ENCODE data around the gene OAS3. TPM values are rescaled to one million over a fixed set of nuclear protein-coding genes. Genes with fewer than 3 reads are reported as not detected.
A peak's percentile ranks its signal among the peaks of the same experiment; 100 is the strongest.

The OAS3 gene
- total RNA-seq, 2 donors from 2014 or later: 0.64 to 0.84 TPM

GRCh38 chr12:112992541-112993398 is 54.5 kb downstream of the OAS3 start:
- H3K9me3 ChIP-seq (ENCODE audit: control insufficient read depth, low read length): peaks cover 44% of the 10 kb centered on the region
- Mint-ChIP-seq H3K4me3 (no peak overlapping the region), H3K27me3 (ENCODE audit: insufficient read depth) (peaks cover 17% of the 10 kb centered on the region), H3K36me3 (ENCODE audit: low read depth) (no peaks in the 10 kb centered on the region), H3K4me1 (no peaks in the 10 kb centered on the region), H3K27ac (no peak overlapping the region), H3K9me3 (peaks cover 37% of the 10 kb centered on the region)
- no peak overlapping the region for H3K27ac ChIP-seq (ENCODE audit: low read depth, low read length)
- H3K9ac ChIP-seq (ENCODE audit: extremely low read depth, low read length, poor library complexity, severe bottlenecking): no peak overlapping the region
- peak overlapping the region; percentile 5 for H3K4me3 ChIP-seq (ENCODE audit: low read length)
- peaks cover 8% of the 10 kb centered on the region for H3K27me3 ChIP-seq (ENCODE audit: control insufficient read depth, insufficient read depth, low read length, poor library complexity, severe bottlenecking)
- peak; percentile 94 for DNase-seq
- 7% methylated on average over 2 of the region's 2 CpGs; no CpG with 5 or more reads in 1 of the 2 experiments for WGBS, 2 experiments (ENCODE audit: insufficient coverage in 1 of 2, insufficient read length in 1 of 2)
- TF ChIP-seq CTCF (conservative IDR thresholded peaks at IDR 0.05): peak; percentile 97
- no peaks in the 10 kb centered on the region for H3K4me1 ChIP-seq (ENCODE audit: control insufficient read depth, insufficient read depth, low read length)
- H3K36me3 ChIP-seq (ENCODE audit: control insufficient read depth, insufficient read depth, low read length): no peaks in the 10 kb centered on the region

- WGBS, 2 experiments (ENCODE audit: insufficient coverage in 1 of 2, insufficient read length in 1 of 2): 88 to 89% methylated on average over 5 of the region's 5 CpGs
Observed at GRCh38 chr12:112995008-112995407, 56.7 kb downstream of the OAS3 start.

GRCh38 chr12:112996501-112996900 is 58.2 kb downstream of the OAS3 start:
- Histone ChIP-seq H3K4me1 (ENCODE audit: control insufficient read depth, insufficient read depth, low read length) (no peaks in the 10 kb centered on the region), H3K9ac (ENCODE audit: extremely low read depth, low read length, poor library complexity, severe bottlenecking) (no peak overlapping the region), H3K27me3 (ENCODE audit: control insufficient read depth, insufficient read depth, low read length, poor library complexity, severe bottlenecking) (peaks cover 8% of the 10 kb centered on the region), H3K4me3 (ENCODE audit: low read length) (no peak overlapping the region), H3K36me3 (ENCODE audit: control insufficient read depth, insufficient read depth, low read length) (no peaks in the 10 kb centered on the region), H3K9me3 (ENCODE audit: control insufficient read depth, low read length) (peaks cover 13% of the 10 kb centered on the region), H3K27ac (ENCODE audit: low read depth, low read length) (no peak overlapping the region)
- Mint-ChIP-seq H3K27me3 (ENCODE audit: insufficient read depth) (peaks cover 19% of the 10 kb centered on the region), H3K27ac (no peak overlapping the region), H3K9me3 (peaks cover 9% of the 10 kb centered on the region), H3K4me3 (no peak overlapping the region), H3K36me3 (ENCODE audit: low read depth) (no peaks in the 10 kb centered on the region), H3K4me1 (no peaks in the 10 kb centered on the region)
- WGBS, 2 experiments (ENCODE audit: insufficient coverage in 1 of 2, insufficient read length in 1 of 2): 91 to 92% methylated on average over 7 to 8 of the region's 8 CpGs
- TF ChIP-seq CTCF (conservative IDR thresholded peaks at IDR 0.05): no peak
- no peak for DNase-seq

More at GRCh38 chr12:112995008-112995407, 56.7 kb downstream of the OAS3 start:
- Histone ChIP-seq H3K27me3 (ENCODE audit: control insufficient read depth, insufficient read depth, low read length, poor library complexity, severe bottlenecking) (peaks cover 8% of the 10 kb centered on the region), H3K4me1 (ENCODE audit: control insufficient read depth, insufficient read depth, low read length) (no peaks in the 10 kb centered on the region), H3K4me3 (ENCODE audit: low read length) (no peak overlapping the region), H3K9ac (ENCODE audit: extremely low read depth, low read length, poor library complexity, severe bottlenecking) (no peak overlapping the region), H3K27ac (ENCODE audit: low read depth, low read length) (no peak overlapping the region), H3K9me3 (ENCODE audit: control insufficient read depth, low read length) (peaks cover 27% of the 10 kb centered on the region), H3K36me3 (ENCODE audit: control insufficient read depth, insufficient read depth, low read length) (no peaks in the 10 kb centered on the region)
- H3K4me3 Mint-ChIP-seq: no peak overlapping the region
- no peak for DNase-seq
- TF ChIP-seq CTCF (conservative IDR thresholded peaks at IDR 0.05): no peak
- H3K4me1 Mint-ChIP-seq: no peaks in the 10 kb centered on the region
- peaks cover 19% of the 10 kb centered on the region for H3K27me3 Mint-ChIP-seq (ENCODE audit: insufficient read depth)
- no peaks in the 10 kb centered on the region for H3K36me3 Mint-ChIP-seq (ENCODE audit: low read depth)
- no peak overlapping the region for H3K27ac Mint-ChIP-seq
- H3K9me3 Mint-ChIP-seq: peaks cover 21% of the 10 kb centered on the region

Data from endodermal cell (in vitro differentiated cells).